Measurements from ENCODE around the gene FHOD1. TPM values are rescaled to one million over a fixed set of nuclear protein-coding genes. Genes with fewer than 3 reads are reported as not detected.

Gene FHOD1
- total and polyA plus RNA-seq, 10 of the 15 experiments (the other 5 are each of a cell fraction or from before 2014, with no cell fraction given), result 8.9 to 65.7 (median 18.1) TPM

- TF ChIP-seq MTA3 (IDR thresholded peaks at IDR 0.05; ENCODE audit: borderline replicate concordance, low read length), result no peak
- TF ChIP-seq IKZF2 (IDR thresholded peaks at IDR 0.05), result no peak
- TF ChIP-seq WRNIP1 (IDR thresholded peaks at IDR 0.05; ENCODE audit: borderline replicate concordance, low read depth, low read length), result no peak
- TF ChIP-seq ZZZ3 (IDR thresholded peaks at IDR 0.05; ENCODE audit: control insufficient read depth, insufficient read length, low read depth), result no peak
- no peak for TF ChIP-seq MEF2A (IDR thresholded peaks at IDR 0.05; ENCODE audit: insufficient read depth, low read depth, low read length)
- no peak for TF ChIP-seq CHD4 (IDR thresholded peaks at IDR 0.05)
- no peak for TF ChIP-seq CUX1 (IDR thresholded peaks at IDR 0.05; ENCODE audit: insufficient replicate concordance, low read depth, low read length)
Measured at GRCh38 chr16:67186550-67186950, 60.7 kb downstream of the FHOD1 start (continued).

All from GM12878 (cell line).